Esophagus squamous epithelium (tissue), 5 donors: Measurements from ENCODE around the gene ST7. TPM values are rescaled to one million over a fixed set of nuclear protein-coding genes. Genes with fewer than 3 reads are reported as not detected.
A peak's percentile ranks its signal among the peaks of the same experiment; 100 is the strongest.
"Not testable (repeated sequence)": the region's sequence is repeated elsewhere in the genome, so short reads cannot be mapped to it uniquely, and the experiment has no call there.

Experiments used
- DNase-seq: peaks from one replicate; lab custom pipeline; 2025; lab: John Stamatoyannopoulos, UW
- H3K27ac ChIP-seq, 4 donors: fragments of 200-600 bp; sonication (generic); one replicate each; pipeline ENCODE4 v1.5.1; 2016 to 2019; ENCODE audit warnings: mild to moderate bottlenecking in 1 of 4
- H3K27me3 ChIP-seq, 4 donors: fragments of 200-600 bp; sonication (generic); 1 replicate in 3 of 4; 2 replicates in 1 of 4; pipeline versions ENCODE4 v1.5.1 to v1.6.0; 2017 to 2021; ENCODE audit warnings: antibody characterized with exemption in 1 of 4
- H3K36me3 ChIP-seq, 3 donors: fragments of 200-600 bp; sonication (generic); one replicate each; pipeline ENCODE4 v1.5.1; 2016 to 2019
- H3K4me1 ChIP-seq, 3 donors: fragments of 200-600 bp; sonication (generic); one replicate each; pipeline ENCODE4 v1.5.1; 2017 to 2019
- H3K4me3 ChIP-seq, 4 donors: fragments of 200-600 bp; sonication (generic); 1 replicate in 3 of 4; 2 replicates in 1 of 4; pipeline ENCODE4 v1.5.1; 2016 to 2019; ENCODE audit warnings: mild to moderate bottlenecking in 2 of 4, moderate library complexity in 1 of 4
- H3K9me3 ChIP-seq, 3 donors: fragments of 200-600 bp; sonication (generic); one replicate each; pipeline ENCODE4 v1.5.1; 2016 to 2019
- CTCF ChIP-seq, 6 experiments: fragments of 450-650 bp in 4 of 6; fragments of 200-600 bp in 2 of 6; sonication (generic) in 2 of 6; IDR thresholded peaks; one replicate each; pipeline ENCODE4 v1.5.1; 2016 to 2019; ENCODE audit warnings: antibody characterized with exemption in 6 of 6, mild to moderate bottlenecking in 4 of 6, moderate library complexity in 4 of 6
- POLR2A ChIP-seq, 4 donors: fragments of 450-650 bp; IDR thresholded peaks; one replicate each; pipeline ENCODE4 v1.6.1; 2017; ENCODE audit warnings: antibody characterized with exemption in 4 of 4, mild to moderate bottlenecking in 4 of 4, moderate library complexity in 3 of 4
- WGBS, 2 donors: methylation state at CpG; one replicate each; pipeline ENCODE4 v1.1.5; 2018; 5-methylcytosine and 5-hydroxymethylcytosine counted together
- intact Hi-C: fragments of 100-400 bp; cut with DNase I; formaldehyde crosslinking; loops from one replicate; pipeline ENCODE4 v1.15.0; 2022
- total RNA-seq, 4 donors: library from RNA; depleted of rRNA; stranded (reverse); fragments of >200 nt; gene quantifications; one replicate each; pipeline ENCODE4 v1.1.0, GENCODE V29; 2016
- donor health status: DM: yes; HTN: yes; CAD: no.

Gene ST7
- total RNA-seq, 4 donors from 2014 or later = 12.9 to 18.0 (median 15.3) TPM

GRCh38 chr7:116929914-116930913 lies 23.1 kb upstream of the ST7 start:
- TF ChIP-seq POLR2A (IDR thresholded peaks at IDR 0.05) = no peak
- peak; percentile 84 to 96 (median 92) for TF ChIP-seq CTCF (IDR thresholded peaks at IDR 0.05)
- H3K4me1 ChIP-seq = peaks cover 0 to 8% (median 2%) of the 10 kb centered on the region in 3 donors
- H3K36me3 ChIP-seq = no peaks in the 10 kb centered on the region
- H3K27ac ChIP-seq = no peak overlapping the region
- no peak for DNase-seq
- H3K9me3 ChIP-seq = no peaks in the 10 kb centered on the region
- intact Hi-C loops = no loop called here
- WGBS, 2 donors = 26 to 27% methylated on average over 25 of the region's 25 CpGs
- H3K27me3 ChIP-seq = peaks cover 0 to 6% (median 0%) of the 10 kb centered on the region in 4 donors
- H3K4me3 ChIP-seq = peak overlapping the region in 1 of 4 donors; percentile 19

DNA sequence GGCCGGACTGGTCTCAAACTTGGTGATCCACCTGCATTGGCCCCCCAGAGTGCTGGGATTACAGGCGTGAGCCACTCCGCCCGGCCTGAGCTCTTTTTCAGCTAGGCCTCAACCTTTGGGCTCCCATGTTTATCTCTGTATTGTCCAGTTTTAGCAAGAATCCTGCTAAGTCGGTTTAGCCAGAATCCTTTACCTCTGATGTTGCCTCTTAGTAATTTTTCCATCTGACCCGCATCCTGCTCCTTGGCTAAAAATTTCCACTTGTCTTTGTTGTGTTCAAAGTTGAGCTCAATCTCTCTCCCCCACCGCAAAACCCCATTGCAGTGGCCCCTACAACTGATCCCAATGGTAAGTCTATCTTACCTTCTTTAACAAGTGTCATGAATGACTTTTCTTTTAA lies 20.7 kb upstream of the ST7 start:
- intact Hi-C loops = no loop called here
- no peak for DNase-seq
- H3K4me3 ChIP-seq = no peak overlapping the region
- peaks cover 0 to 14% (median 0%) of the 10 kb centered on the region in 4 donors for H3K27me3 ChIP-seq
- H3K4me1 ChIP-seq = peaks cover 0 to 8% (median 2%) of the 10 kb centered on the region in 3 donors
- no peak overlapping the region for H3K27ac ChIP-seq
- 92 to 94% methylated on average over 6 to 7 of the region's 7 CpGs for WGBS, 2 donors
- TF ChIP-seq CTCF (IDR thresholded peaks at IDR 0.05) = no peak
- no peak for TF ChIP-seq POLR2A (IDR thresholded peaks at IDR 0.05)
- H3K36me3 ChIP-seq = no peaks in the 10 kb centered on the region
- no peaks in the 10 kb centered on the region for H3K9me3 ChIP-seq

DNA sequence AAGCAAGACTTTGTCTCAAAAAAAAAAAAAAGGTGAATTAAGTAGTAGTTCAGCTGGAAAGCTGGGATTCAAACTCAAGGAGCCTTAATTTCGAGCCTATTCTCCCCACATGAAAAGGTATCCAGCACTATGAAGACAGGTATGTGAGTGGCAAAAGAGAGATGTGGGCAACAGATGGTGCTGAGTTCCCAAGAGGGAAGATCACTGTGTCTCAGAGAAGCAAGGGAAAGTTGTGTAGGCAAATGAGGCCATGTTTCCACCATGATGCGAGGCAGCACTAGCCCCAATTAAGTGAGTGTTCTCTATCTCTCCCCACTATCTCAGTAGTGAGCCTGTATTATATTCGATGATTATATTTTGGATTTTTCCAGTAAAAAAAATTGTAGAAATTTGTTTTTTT lies 19.8 kb upstream of the ST7 start:
- intact Hi-C loops = no loop called here
- H3K27me3 ChIP-seq = peaks cover 0 to 14% (median 0%) of the 10 kb centered on the region in 4 donors
- TF ChIP-seq POLR2A (IDR thresholded peaks at IDR 0.05) (no peak), CTCF (IDR thresholded peaks at IDR 0.05) (no peak)
- no peak for DNase-seq
- H3K4me3 ChIP-seq = no peak overlapping the region
- H3K36me3 ChIP-seq = no peaks in the 10 kb centered on the region
- no peak overlapping the region for H3K27ac ChIP-seq
- peaks cover 0 to 8% (median 2%) of the 10 kb centered on the region in 3 donors for H3K4me1 ChIP-seq
- no peaks in the 10 kb centered on the region for H3K9me3 ChIP-seq
- WGBS, 2 donors = 91 to 95% methylated on average over 3 of the region's 3 CpGs

- intact Hi-C loops = no loop called here
- no peaks in the 10 kb centered on the region for H3K9me3 ChIP-seq
Observed at GRCh38 chr7:116934580-116934979, 18.7 kb upstream of the ST7 start.

GRCh38 chr7:116936844-116937243 lies 16.5 kb upstream of the ST7 start:
- 67 to 81% methylated on average over 4 of the region's 4 CpGs for WGBS, 2 donors
- intact Hi-C loops, DNase-seq, H3K27ac ChIP-seq, H3K4me3 ChIP-seq, H3K9me3 ChIP-seq, H3K4me1 ChIP-seq, H3K36me3 ChIP-seq: not testable (repeated sequence)
- H3K27me3 ChIP-seq = peaks cover 0 to 14% (median 0%) of the 10 kb centered on the region in 4 donors

More at GRCh38 chr7:116934580-116934979, 18.7 kb upstream of the ST7 start:
- Histone ChIP-seq H3K4me1 (peaks cover 0 to 8% (median 2%) of the 10 kb centered on the region in 3 donors), H3K4me3 (no peak overlapping the region), H3K36me3 (no peaks in the 10 kb centered on the region), H3K27ac (no peak overlapping the region), H3K27me3 (peaks cover 0 to 14% (median 0%) of the 10 kb centered on the region in 4 donors)
- TF ChIP-seq CTCF (IDR thresholded peaks at IDR 0.05) = no peak
- TF ChIP-seq POLR2A (IDR thresholded peaks at IDR 0.05) = no peak
- no peak for DNase-seq
- WGBS, 2 donors = 64 to 69% methylated on average over 2 of the region's 2 CpGs
